MM.1S (cell line): ENCODE results near the gene TCTA.

ENCODE experiments used
- DNase-seq: peaks from one replicate; pipeline ENCODE4 v3.0.0-alpha.2; 2015
- H2AFZ ChIP-seq: fragments of 300-600 bp; sonication (generic); 2 replicates; pipeline ENCODE4 v1.6.0; 2016; ENCODE audit warnings: antibody characterized with exemption, low read length
- H3F3A ChIP-seq: fragments of 300-600 bp; sonication (generic); 2 replicates; pipeline ENCODE4 v1.6.1; 2016; ENCODE audit warnings: mild to moderate bottlenecking, antibody characterized with exemption, low read length, moderate library complexity, mixed read lengths; ENCODE audit not compliant: insufficient read depth
- H3K27ac ChIP-seq: fragments of 300-600 bp; sonication (generic); 2 replicates; pipeline ENCODE4 v1.5.1; 2016; ENCODE audit warnings: mild to moderate bottlenecking, low read length
- H3K27me3 ChIP-seq: fragments of 300-600 bp; sonication (generic); replicated peaks from 2 replicates; pipeline ENCODE4 v1.6.0; 2016; ENCODE audit warnings: low read length; ENCODE audit not compliant: insufficient read depth
- H3K36me3 ChIP-seq: fragments of 300-600 bp; sonication (generic); replicated peaks from 2 replicates; pipeline ENCODE4 v1.6.1; 2016; ENCODE audit warnings: mild to moderate bottlenecking, low read length, mixed read lengths; ENCODE audit not compliant: insufficient read depth
- H3K4me1 ChIP-seq: fragments of 300-600 bp; sonication (generic); 2 replicates; pipeline ENCODE4 v1.6.1; 2016; ENCODE audit warnings: low read length, mixed read lengths
- H3K4me2 ChIP-seq: fragments of 300-600 bp; sonication (generic); 2 replicates; pipeline ENCODE4 v1.6.0; 2016; ENCODE audit warnings: low read depth, low read length
- H3K4me3 ChIP-seq: fragments of 300-600 bp; sonication (generic); 2 replicates; pipeline ENCODE4 v1.5.1; 2016; ENCODE audit warnings: low read length, mixed read lengths
- H3K79me2 ChIP-seq: fragments of 300-600 bp; sonication (generic); 2 replicates; pipeline ENCODE4 v1.6.1; 2016; ENCODE audit warnings: mixed run types, low read length, mixed read lengths
- H3K9ac ChIP-seq: fragments of 300-600 bp; sonication (generic); 2 replicates; pipeline ENCODE4 v1.6.1; 2016; ENCODE audit warnings: low read length, mixed read lengths
- H3K9me2 ChIP-seq: fragments of 300-600 bp; sonication (generic); replicated peaks from 2 replicates; pipeline ENCODE4 v1.6.1; 2016; ENCODE audit warnings: mild to moderate bottlenecking, low read length, mixed read lengths; ENCODE audit not compliant: insufficient read depth
- H3K9me3 ChIP-seq: fragments of 300-600 bp; sonication (generic); replicated peaks from 2 replicates; pipeline ENCODE4 v1.6.1; 2016; ENCODE audit warnings: mild to moderate bottlenecking, low read length, mixed read lengths; ENCODE audit not compliant: insufficient read depth
- H4K20me1 ChIP-seq: fragments of 300-600 bp; sonication (generic); 2 replicates; pipeline ENCODE4 v1.6.1; 2016; ENCODE audit warnings: mild to moderate bottlenecking, low read length, moderate library complexity, mixed read lengths; ENCODE audit not compliant: insufficient read depth
- CTCF ChIP-seq: fragments of 300-600 bp; sonication (generic); IDR thresholded peaks from 2 replicates; pipeline ENCODE4 v1.5.1; 2016; ENCODE audit warnings: antibody characterized with exemption, low read length, mixed read lengths
- EZH2 ChIP-seq: fragments of 300-600 bp; sonication (generic); optimal IDR thresholded peaks from 2 replicates; pipeline ENCODE3; 2017; ENCODE audit warnings: low read depth, mild to moderate bottlenecking, antibody characterized with exemption, low read length, mixed read lengths
- EZH2phosphoT487 ChIP-seq: fragments of 300-600 bp; sonication (generic); IDR thresholded peaks from 2 replicates; pipeline ENCODE4 v1.6.1; 2018; ENCODE audit warnings: antibody characterized with exemption, low read length

TCTA gene

DNA sequence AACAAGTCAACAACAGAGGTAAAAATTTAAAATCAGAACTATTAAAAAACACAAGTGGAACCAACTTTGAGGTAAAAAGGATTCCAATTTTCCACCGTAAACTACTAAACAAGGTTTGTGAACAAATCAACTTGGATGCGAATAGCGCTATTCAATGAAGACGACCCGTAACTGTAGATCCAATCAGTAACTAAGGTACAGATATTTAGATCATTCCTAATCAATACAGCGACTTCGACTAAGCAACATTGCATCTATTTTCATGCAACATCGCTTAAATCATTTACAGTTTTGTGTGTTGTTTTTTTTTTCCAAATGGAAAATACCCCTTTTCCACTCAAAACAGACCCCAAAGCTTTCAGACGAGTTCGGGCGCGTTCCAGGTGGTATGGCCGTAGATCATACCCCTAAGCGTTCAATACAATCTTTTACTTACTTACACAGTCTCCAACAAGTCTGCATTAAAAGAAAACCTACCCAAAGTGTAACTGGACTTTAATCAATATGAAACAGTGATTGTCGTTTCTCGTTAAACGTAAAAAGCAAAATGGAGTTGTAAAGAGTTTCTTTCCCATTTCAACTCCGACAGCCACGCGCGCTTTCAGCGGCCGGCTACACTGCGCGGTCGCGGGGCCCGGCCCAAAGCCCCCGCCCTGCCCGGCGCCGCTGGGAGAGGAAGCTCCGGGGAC, 1.2 kb upstream of the TCTA start:
- no peak for TF ChIP-seq CTCF
- peak overlapping the region; percentile 74 for H3K4me2 ChIP-seq
- peaks cover 35% of the 10 kb centered on the region for H3K4me1 ChIP-seq
- H3K79me2 ChIP-seq = peaks cover 74% of the 10 kb centered on the region
- H3F3A ChIP-seq = peaks cover 24% of the 10 kb centered on the region
- H3K4me3 ChIP-seq = peak overlapping the region; percentile 94
- H3K9me3 ChIP-seq = no peaks in the 10 kb centered on the region
- no peaks in the 10 kb centered on the region for H3K27me3 ChIP-seq
- peak overlapping the region; percentile 86 for H3K9ac ChIP-seq
- no peak overlapping the region for H2AFZ ChIP-seq
- DNase-seq = peak; percentile 51
- H3K36me3 ChIP-seq = no peaks in the 10 kb centered on the region
- H3K9me2 ChIP-seq = no peaks in the 10 kb centered on the region
- H3K27ac ChIP-seq = peak overlapping the region; percentile 71; the same call in 1 of the 2 replicates
- H4K20me1 ChIP-seq = peaks cover 42% of the 10 kb centered on the region

DNA sequence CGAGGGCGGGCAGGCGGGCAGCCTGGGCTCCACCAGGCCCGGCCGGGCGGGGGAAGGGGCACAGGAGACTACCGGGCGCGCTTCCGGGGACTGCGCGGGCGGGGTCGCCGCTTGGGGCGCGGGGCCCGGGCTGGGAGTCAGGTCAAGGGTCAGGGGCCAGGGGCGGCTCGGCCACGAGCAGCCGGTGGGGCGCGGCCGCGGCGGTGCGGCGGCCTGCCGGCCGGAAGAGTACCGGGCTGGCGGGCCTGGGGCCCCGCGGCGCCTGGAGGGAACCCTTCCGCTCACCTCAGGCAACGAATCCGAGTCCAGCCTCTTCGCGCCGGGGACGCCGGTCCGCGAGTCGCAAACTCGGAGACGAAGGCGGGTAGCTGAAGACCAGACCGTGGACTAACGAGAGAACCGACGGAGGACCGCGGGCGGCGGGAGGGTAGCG, 672 bp upstream of the TCTA start:
- H3K9ac ChIP-seq = peak overlapping the region; percentile 86
- no peak for DNase-seq
- H3K9me3 ChIP-seq = no peaks in the 10 kb centered on the region
- no peak for TF ChIP-seq CTCF
- no peak for TF ChIP-seq EZH2phosphoT487
- no peak for TF ChIP-seq EZH2
- H3K36me3 ChIP-seq = no peaks in the 10 kb centered on the region
- no peaks in the 10 kb centered on the region for H3K9me2 ChIP-seq
- no peaks in the 10 kb centered on the region for H3K27me3 ChIP-seq
- peaks cover 24% of the 10 kb centered on the region for H3F3A ChIP-seq
- peaks cover 36% of the 10 kb centered on the region for H4K20me1 ChIP-seq
- no peak overlapping the region for H2AFZ ChIP-seq
- peak overlapping the region; percentile 71; the same call in 1 of the 2 replicates for H3K27ac ChIP-seq
- peaks cover 41% of the 10 kb centered on the region for H3K4me1 ChIP-seq
- H3K4me2 ChIP-seq = peak overlapping the region; percentile 74
- peaks cover 69% of the 10 kb centered on the region for H3K79me2 ChIP-seq
- peak overlapping the region; percentile 94 for H3K4me3 ChIP-seq

DNA sequence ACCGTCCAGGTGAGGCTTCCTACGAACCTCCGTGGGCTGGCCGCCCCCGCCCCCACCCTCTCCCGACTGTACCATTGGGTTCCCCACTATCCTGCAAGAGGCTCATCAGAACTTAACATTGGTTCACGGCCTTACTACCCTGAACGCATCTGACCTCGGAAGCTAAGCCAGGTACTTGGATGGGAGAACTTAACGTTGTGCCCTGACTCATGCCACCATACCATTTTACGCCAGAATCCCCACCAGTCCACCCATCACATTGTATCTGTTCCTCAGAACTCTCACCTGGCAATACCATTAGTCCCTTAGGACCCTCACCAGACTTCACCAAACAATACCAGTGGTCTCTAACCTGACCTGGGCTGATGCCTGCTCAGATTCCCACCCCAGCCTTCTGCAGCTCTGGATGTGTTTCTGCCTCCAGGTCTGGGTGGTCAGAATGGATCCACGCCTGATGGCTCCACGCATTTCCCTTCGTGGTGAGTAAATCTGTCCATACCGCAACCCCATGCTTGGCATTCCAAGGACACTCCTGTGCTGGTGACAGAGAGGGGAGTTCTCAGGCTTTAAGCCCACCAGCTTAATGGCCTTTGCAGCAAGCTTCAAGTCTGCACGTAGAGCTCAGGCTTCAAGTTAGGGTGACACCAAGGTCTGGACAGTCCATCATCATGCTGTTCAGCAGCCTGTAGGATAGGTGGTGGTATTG, 562 bp downstream of the TCTA start:
- DNase-seq = no peak

More for the DNA sequence above, 562 bp downstream of the TCTA start:
- peaks cover 50% of the 10 kb centered on the region for H3K4me1 ChIP-seq
- peak overlapping the region; percentile 99 for H3K4me2 ChIP-seq
- no peaks in the 10 kb centered on the region for H3K9me3 ChIP-seq
- no peaks in the 10 kb centered on the region for H3K9me2 ChIP-seq
- peak overlapping the region; percentile 70 for H3K27ac ChIP-seq
- H3K79me2 ChIP-seq = peaks cover 66% of the 10 kb centered on the region
- peak overlapping the region; percentile 94 for H3K9ac ChIP-seq
- peak overlapping the region; percentile 86 for H3K4me3 ChIP-seq
- H3K27me3 ChIP-seq = no peaks in the 10 kb centered on the region
- H2AFZ ChIP-seq = peak overlapping the region; percentile 26; the same call in 1 of the 2 replicates
- H4K20me1 ChIP-seq = peaks cover 24% of the 10 kb centered on the region
- peaks cover 23% of the 10 kb centered on the region for H3F3A ChIP-seq
- H3K36me3 ChIP-seq = no peaks in the 10 kb centered on the region
- TF ChIP-seq CTCF (no peak), EZH2 (no peak), EZH2phosphoT487 (no peak)
